Ishikawa (cell line): ENCODE data around the gene DEF6.

Source experiments
- CEBPB ChIP-seq: IDR thresholded peaks from 2 replicates; pipeline ENCODE4 v1.6.1; 2012
- CREB1 ChIP-seq: IDR thresholded peaks from 2 replicates; pipeline ENCODE4 v1.6.1; 2012; ENCODE audit warnings: low read depth
- EGR1 ChIP-seq: IDR thresholded peaks from 2 replicates; pipeline ENCODE4 v1.6.1; 2012
- EP300 ChIP-seq: IDR thresholded peaks from 2 replicates; pipeline ENCODE4 v1.6.1; 2012; ENCODE audit warnings: borderline replicate concordance
- FOXM1 ChIP-seq: IDR thresholded peaks from 2 replicates; pipeline ENCODE4 v1.6.1; 2012; ENCODE audit warnings: low read depth, borderline replicate concordance
- NFIC ChIP-seq: IDR thresholded peaks from 2 replicates; pipeline ENCODE4 v1.6.1; 2012
- RAD21 ChIP-seq: IDR thresholded peaks from 2 replicates; pipeline ENCODE4 v1.6.1; 2012; ENCODE audit warnings: low read depth
- TAF1 ChIP-seq: IDR thresholded peaks from 2 replicates; pipeline ENCODE4 v1.6.1; 2012; ENCODE audit warnings: low read depth, mild to moderate bottlenecking
- TCF12 ChIP-seq: IDR thresholded peaks from 2 replicates; pipeline ENCODE4 v1.6.1; 2012; ENCODE audit warnings: low read depth
- TEAD4 ChIP-seq: IDR thresholded peaks from 2 replicates; pipeline ENCODE4 v1.6.1; 2012
- USF1 ChIP-seq: IDR thresholded peaks from 2 replicates; pipeline ENCODE4 v1.6.1; 2012
- YY1 ChIP-seq: IDR thresholded peaks from 2 replicates; pipeline ENCODE4 v1.6.1; 2012; ENCODE audit warnings: low read depth
- ZBTB7A ChIP-seq: IDR thresholded peaks from 2 replicates; pipeline ENCODE4 v1.6.1; 2012; ENCODE audit warnings: low read depth
- TF ChIP-seq, protein P1 (sequence below): IDR thresholded peaks from 2 replicates; pipeline ENCODE4 v1.6.1; 2012
- TF ChIP-seq, protein P2 (sequence below): IDR thresholded peaks from 2 replicates; pipeline ENCODE4 v1.6.1; 2012; ENCODE audit warnings: low read depth, mild to moderate bottlenecking

The DEF6 gene

GRCh38 chr6:35367646-35368037 is 70.0 kb downstream of the DEF6 start:
- TF ChIP-seq TCF12 (no peak), EP300 (no peak), EGR1 (no peak), TEAD4 (no peak), CREB1 (no peak), CEBPB (no peak), NFIC (no peak)
- TF ChIP-seq, protein P1, sequence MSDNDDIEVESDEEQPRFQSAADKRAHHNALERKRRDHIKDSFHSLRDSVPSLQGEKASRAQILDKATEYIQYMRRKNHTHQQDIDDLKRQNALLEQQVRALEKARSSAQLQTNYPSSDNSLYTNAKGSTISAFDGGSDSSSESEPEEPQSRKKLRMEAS: no peak
- TF ChIP-seq, protein P2, sequence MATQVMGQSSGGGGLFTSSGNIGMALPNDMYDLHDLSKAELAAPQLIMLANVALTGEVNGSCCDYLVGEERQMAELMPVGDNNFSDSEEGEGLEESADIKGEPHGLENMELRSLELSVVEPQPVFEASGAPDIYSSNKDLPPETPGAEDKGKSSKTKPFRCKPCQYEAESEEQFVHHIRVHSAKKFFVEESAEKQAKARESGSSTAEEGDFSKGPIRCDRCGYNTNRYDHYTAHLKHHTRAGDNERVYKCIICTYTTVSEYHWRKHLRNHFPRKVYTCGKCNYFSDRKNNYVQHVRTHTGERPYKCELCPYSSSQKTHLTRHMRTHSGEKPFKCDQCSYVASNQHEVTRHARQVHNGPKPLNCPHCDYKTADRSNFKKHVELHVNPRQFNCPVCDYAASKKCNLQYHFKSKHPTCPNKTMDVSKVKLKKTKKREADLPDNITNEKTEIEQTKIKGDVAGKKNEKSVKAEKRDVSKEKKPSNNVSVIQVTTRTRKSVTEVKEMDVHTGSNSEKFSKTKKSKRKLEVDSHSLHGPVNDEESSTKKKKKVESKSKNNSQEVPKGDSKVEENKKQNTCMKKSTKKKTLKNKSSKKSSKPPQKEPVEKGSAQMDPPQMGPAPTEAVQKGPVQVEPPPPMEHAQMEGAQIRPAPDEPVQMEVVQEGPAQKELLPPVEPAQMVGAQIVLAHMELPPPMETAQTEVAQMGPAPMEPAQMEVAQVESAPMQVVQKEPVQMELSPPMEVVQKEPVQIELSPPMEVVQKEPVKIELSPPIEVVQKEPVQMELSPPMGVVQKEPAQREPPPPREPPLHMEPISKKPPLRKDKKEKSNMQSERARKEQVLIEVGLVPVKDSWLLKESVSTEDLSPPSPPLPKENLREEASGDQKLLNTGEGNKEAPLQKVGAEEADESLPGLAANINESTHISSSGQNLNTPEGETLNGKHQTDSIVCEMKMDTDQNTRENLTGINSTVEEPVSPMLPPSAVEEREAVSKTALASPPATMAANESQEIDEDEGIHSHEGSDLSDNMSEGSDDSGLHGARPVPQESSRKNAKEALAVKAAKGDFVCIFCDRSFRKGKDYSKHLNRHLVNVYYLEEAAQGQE: no peak

DNA sequence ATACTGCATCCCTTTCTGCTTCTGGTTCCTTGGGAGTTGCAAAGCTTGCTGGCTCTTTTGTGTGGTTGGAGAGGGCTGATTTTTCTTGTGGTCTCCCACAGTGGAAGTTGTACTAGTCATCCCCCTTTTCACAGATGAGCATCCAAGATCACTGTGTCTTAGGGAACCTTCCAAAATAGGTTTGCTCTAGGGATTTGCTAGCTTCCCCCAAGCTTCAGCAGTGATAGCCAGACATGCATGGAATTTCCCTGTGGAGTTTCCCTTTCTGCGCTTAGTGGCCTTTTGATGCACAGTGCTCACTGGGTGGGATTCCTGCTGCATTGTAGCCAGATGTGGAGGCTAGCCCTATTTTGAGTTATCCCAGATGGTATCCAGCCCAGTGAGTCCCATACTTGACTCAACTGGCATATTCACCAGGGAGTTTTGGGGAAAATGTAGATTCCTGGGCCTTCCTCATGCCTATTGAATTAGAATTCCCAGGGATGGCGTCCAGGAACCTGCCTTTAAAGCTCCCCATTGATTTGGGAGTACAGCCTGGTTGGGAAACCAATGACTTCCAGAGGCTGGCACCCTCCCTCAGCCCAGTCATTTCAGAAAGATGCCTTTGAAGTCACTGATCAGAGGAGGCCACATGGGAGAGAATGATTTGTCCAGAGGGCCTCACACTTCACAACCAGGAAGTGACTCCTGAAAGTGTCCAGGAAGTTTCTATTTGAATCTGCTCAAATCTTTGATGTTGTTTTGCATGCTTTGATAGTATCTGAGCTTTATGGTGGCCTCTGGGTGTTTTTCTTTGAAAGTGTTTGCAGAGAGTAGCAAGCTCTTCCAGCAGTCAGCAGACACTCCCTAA is 70.6 kb downstream of the DEF6 start:
- no peak for TF ChIP-seq ZBTB7A
- TF ChIP-seq USF1: no peak
- TF ChIP-seq EGR1: no peak
- no peak for TF ChIP-seq YY1
- no peak for TF ChIP-seq NFIC
- TF ChIP-seq TCF12: no peak
- no peak for TF ChIP-seq FOXM1
- TF ChIP-seq CEBPB: no peak
- no peak for TF ChIP-seq TAF1
- TF ChIP-seq EP300: no peak
- no peak for TF ChIP-seq TEAD4
- TF ChIP-seq, protein P1: no peak
- TF ChIP-seq RAD21: no peak
- TF ChIP-seq, protein P2: no peak
- no peak for TF ChIP-seq CREB1

DNA sequence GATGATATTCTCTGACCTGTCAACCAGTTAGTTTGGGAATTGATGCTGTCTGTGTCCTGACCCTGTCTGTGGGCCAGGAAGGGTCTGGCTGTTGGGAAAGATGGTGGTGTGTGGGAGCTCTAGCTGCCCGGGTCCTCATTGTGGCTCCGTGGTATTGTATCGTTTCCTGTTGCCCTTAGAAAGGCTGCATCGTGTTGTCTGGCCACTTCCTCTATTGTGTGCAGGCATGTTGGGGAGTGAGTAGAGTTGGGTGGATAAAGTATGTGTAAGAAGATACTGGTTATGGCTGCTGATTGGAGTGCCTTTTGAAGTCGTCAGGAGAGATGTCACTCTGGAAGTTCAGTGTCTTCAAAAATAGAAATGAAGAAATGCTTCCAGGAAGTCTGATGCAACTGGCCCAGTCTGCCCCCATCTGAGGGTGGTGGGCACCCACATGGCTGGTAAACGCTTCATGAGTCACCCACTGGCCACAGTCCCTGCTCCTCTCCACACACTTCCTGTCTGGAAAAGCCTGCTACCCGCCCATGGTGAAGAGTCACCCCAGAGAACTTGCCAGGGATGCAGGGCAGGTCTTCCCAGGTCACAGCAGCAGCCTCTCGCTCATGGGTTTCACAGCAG is 72.6 kb downstream of the DEF6 start:
- TF ChIP-seq EP300 (no peak), FOXM1 (no peak), NFIC (0 out of 2 replicates have a peak, but pooled peaks have one; percentile 11), TCF12 (no peak), TEAD4 (no peak), CEBPB (no peak), TAF1 (no peak)
- TF ChIP-seq, protein P2: no peak

GRCh38 chr6:35370785-35371493 is 73.3 kb downstream of the DEF6 start:
- no peak for TF ChIP-seq EP300
